ENCODE results near the gene RNF141.

DNA sequence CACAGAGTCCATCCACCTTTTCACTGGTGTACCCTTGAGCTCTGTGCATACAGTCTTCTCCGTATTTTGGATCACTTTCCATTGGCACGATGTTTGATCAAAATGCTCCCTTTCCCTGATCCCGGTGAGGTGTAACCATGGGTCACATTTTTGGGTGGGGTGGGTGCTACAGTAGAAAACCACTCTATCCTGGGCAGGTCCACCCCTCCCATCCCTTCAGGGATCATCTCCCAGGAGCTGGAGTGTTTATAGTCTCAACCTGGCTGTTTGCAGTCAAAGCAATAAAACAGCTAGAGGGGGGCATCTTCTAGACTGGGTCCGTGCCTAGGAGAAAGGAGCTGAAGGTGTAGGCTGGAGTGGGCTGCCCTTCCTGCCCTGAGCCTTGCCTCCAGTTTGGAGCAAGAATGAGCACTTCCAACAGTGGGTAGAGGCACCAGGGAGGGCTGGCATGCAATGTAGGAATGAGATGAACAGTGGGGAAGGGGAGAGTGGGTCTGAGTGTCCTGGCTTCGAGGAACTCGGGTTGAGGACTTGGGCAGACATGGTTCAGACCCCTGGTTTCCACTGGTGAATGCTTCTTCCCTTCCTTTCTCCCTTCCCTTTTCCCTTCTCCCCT lies 38.8 kb downstream of the RNF141 start:
- TF ChIP-seq EZH2 (IDR thresholded peaks at IDR 0.05) (no peak), POLR2AphosphoS5 (IDR thresholded peaks at IDR 0.05; ENCODE audit: borderline replicate concordance, low read depth, low read length) (no peak), FOXP2 (optimal IDR thresholded peaks at IDR 0.05; ENCODE audit: control extremely low read depth, extremely low read length, insufficient read depth) (no peak)

Measured in SK-N-MC (cell line).